ENCODE results near the gene OR2W1.

The OR2W1 gene

DNA sequence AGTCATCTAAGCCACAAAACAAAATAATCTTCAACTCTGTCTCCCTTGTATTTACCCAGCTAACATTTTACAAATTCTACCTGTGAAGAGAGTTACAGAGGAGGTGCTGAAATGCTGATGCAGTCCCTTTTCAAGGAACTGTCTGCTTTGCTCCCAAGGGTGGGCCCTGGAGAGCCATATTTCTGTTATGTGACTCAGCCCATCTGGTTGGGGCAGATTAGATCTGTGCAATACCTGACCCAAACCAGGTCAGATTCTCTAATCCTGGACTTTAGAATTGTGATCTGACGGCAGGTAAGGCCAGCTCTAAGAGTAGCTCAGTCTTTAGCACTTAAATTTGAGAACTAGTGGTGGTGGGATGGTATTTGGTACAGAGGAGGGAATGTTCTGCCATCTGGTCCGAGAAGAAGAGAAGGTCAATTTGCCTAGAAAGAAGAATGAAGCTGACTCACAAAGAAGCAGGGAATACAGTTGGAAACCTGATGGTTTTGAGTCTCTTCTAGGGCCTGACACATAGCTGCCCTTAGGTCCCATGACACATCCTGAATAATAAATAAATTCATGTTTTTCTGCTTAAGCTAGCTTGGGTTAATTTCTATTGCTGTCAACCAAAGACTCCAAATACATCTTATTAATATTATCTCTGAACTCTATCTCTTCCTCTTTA lies 48.0 kb downstream of the OR2W1 start:
- DNase-seq = no peak

DNA sequence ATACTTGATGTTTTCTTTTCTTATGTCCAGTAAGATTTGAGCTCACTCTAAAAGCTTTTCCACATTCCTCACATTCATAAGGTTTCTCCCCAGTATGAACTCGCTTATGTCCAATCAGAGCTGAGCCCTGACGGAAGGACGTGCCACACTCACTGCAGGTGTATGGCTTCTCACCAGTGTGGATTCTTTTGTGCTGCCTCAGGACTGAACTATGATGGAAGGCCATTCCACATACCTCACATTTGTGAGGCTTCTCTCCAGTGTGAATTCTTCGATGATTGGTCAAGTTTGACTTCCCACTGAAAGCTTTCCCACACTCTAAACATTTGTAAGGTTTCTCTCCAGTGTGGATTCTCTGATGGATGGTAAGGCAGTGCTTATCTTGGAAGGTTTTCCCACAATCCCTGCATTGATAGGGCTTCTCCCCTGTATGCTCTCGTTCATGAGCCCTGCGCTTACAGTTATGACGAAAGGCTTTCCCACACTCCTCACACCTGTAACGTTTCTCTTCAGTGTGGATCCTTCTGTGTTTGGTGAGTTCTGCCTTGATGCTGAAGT lies 49.8 kb downstream of the OR2W1 start:
- no peak for DNase-seq

All from T-helper 1 cell (primary cell).